Anterior cingulate cortex (tissue), 58 donors: ENCODE data around the gene DHX9.

Experiments
- DNase-seq, 58 donors: peaks; one replicate each; lab custom pipeline; 2025; lab: John Stamatoyannopoulos, UW

The DHX9 gene

GRCh38 chr1:182839209-182840066 lies at the start of gene DHX9:
DHX9 (plus strand) TSS chr1:182839347; CDS start chr1:182842567, 3,220 bp downstream.
- DNase-seq = peak; percentile 41 to 99 (median 91)

- no peak for DNase-seq
Measured at GRCh38 chr1:182791281-182792179, 47.6 kb upstream of the DHX9 start.

- no peak for DNase-seq
Measured at GRCh38 chr1:182794091-182794490, 45.1 kb upstream of the DHX9 start.

- no peak for DNase-seq
Measured at GRCh38 chr1:182794676-182795201, 44.4 kb upstream of the DHX9 start.

GRCh38 chr1:182795563-182796228 lies 43.5 kb upstream of the DHX9 start:
- peak in 1 of 58 donors; percentile 21 for DNase-seq

GRCh38 chr1:182802006-182802803 lies 36.9 kb upstream of the DHX9 start:
- DNase-seq = peak in 31 of 58 donors; percentile 3 to 71 (median 20)

GRCh38 chr1:182803846-182804245 lies 35.3 kb upstream of the DHX9 start:
- no peak for DNase-seq

GRCh38 chr1:182806015-182806678 lies 33.0 kb upstream of the DHX9 start:
- DNase-seq = no peak

GRCh38 chr1:182807907-182808306 lies 31.2 kb upstream of the DHX9 start:
- no peak for DNase-seq

GRCh38 chr1:182809414-182809957 lies 29.7 kb upstream of the DHX9 start:
- no peak for DNase-seq

GRCh38 chr1:182811975-182812722 lies 27.0 kb upstream of the DHX9 start:
- DNase-seq = peak in 1 of 58 donors; percentile 3

GRCh38 chr1:182816863-182817262 lies 22.3 kb upstream of the DHX9 start:
- DNase-seq = no peak

GRCh38 chr1:182817802-182818201 lies 21.3 kb upstream of the DHX9 start:
- no peak for DNase-seq

GRCh38 chr1:182823220-182823619 lies 15.9 kb upstream of the DHX9 start:
- no peak for DNase-seq

GRCh38 chr1:182826892-182827291 lies 12.3 kb upstream of the DHX9 start:
- DNase-seq = no peak

GRCh38 chr1:182829285-182829932 lies 9.7 kb upstream of the DHX9 start:
- no peak for DNase-seq

GRCh38 chr1:182833271-182833670 lies 5.9 kb upstream of the DHX9 start:
- DNase-seq = no peak
